Lower leg skin (tissue), 3 donors: Measurements from ENCODE around the gene SIK3.

ENCODE experiments used
- POLR2A ChIP-seq, 2 donors: fragments of 450-650 bp; IDR thresholded peaks; one replicate each; pipeline ENCODE4 v1.6.1; 2016 to 2017; ENCODE audit warnings: antibody characterized with exemption in 2 of 2, mild to moderate bottlenecking in 1 of 2, moderate library complexity in 1 of 2
- TF ChIP-seq, protein P1 (sequence below), 3 donors: fragments of 450-650 bp; IDR thresholded peaks; one replicate each; pipeline ENCODE4 v1.5.1; 2016; ENCODE audit warnings: antibody characterized with exemption in 3 of 3, mild to moderate bottlenecking in 3 of 3, moderate library complexity in 2 of 3

DNA sequence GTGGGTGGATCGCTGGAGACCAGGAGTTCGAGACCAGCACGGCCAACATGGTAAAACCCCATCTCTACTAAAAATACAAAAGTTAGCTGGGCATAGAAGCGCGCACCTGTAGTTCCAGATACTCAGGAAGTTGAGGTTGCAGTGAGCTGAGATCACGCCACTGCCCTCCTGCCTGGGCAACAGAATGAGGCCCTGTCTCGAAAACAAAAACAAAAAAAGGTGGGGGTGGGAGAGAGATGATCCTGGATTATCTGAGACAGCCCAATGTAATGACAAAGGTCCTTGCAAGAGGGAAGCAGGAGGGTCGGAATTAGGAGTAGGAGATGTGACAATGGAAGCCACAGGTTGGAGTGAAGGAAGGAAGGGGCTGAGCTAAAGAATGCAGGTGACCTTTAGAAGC lies 173.2 kb downstream of the SIK3 start:
- TF ChIP-seq, protein P1, sequence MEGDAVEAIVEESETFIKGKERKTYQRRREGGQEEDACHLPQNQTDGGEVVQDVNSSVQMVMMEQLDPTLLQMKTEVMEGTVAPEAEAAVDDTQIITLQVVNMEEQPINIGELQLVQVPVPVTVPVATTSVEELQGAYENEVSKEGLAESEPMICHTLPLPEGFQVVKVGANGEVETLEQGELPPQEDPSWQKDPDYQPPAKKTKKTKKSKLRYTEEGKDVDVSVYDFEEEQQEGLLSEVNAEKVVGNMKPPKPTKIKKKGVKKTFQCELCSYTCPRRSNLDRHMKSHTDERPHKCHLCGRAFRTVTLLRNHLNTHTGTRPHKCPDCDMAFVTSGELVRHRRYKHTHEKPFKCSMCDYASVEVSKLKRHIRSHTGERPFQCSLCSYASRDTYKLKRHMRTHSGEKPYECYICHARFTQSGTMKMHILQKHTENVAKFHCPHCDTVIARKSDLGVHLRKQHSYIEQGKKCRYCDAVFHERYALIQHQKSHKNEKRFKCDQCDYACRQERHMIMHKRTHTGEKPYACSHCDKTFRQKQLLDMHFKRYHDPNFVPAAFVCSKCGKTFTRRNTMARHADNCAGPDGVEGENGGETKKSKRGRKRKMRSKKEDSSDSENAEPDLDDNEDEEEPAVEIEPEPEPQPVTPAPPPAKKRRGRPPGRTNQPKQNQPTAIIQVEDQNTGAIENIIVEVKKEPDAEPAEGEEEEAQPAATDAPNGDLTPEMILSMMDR (IDR thresholded peaks at IDR 0.05): no peak
- no peak for TF ChIP-seq POLR2A (IDR thresholded peaks at IDR 0.05)
